ENCODE data around the gene CLMN.
"Not testable (repeated sequence)": the region's sequence is repeated elsewhere in the genome, so short reads cannot be mapped to it uniquely, and the experiment has no call there.

CLMN gene

GRCh38 chr14:95222870-95223398 is 96.8 kb downstream of the CLMN start:
- peak in 4 of 51 donors; percentile 6 to 30 (median 16) for DNase-seq

- no peak for DNase-seq
Observed at GRCh38 chr14:95222151-95222631, 97.5 kb downstream of the CLMN start.

- DNase-seq: no peak
Observed at GRCh38 chr14:95221531-95221930, 98.2 kb downstream of the CLMN start.

GRCh38 chr14:95220663-95221231 is 99.0 kb downstream of the CLMN start:
- no peak for DNase-seq

GRCh38 chr14:95218472-95219193 is 101.1 kb downstream of the CLMN start:
- no peak for DNase-seq

- DNase-seq: no peak
Observed at GRCh38 chr14:95218006-95218405, 101.7 kb downstream of the CLMN start.

- no peak for DNase-seq
Observed at GRCh38 chr14:95217391-95217900, 102.3 kb downstream of the CLMN start.

- DNase-seq: no peak
Observed at GRCh38 chr14:95216008-95216407, 103.7 kb downstream of the CLMN start.

GRCh38 chr14:95215094-95215725 is 104.5 kb downstream of the CLMN start:
- no peak for DNase-seq

- no peak for DNase-seq
Observed at GRCh38 chr14:95213774-95214173, 105.9 kb downstream of the CLMN start.

- DNase-seq: no peak
Observed at GRCh38 chr14:95211721-95212504, 107.8 kb downstream of the CLMN start.

GRCh38 chr14:95210699-95211098 is 109.0 kb downstream of the CLMN start:
- no peak for DNase-seq

- no peak for DNase-seq
Observed at GRCh38 chr14:95208598-95208997, 111.1 kb downstream of the CLMN start.

GRCh38 chr14:95207475-95208233 is 112.1 kb downstream of the CLMN start:
- DNase-seq: no peak

- DNase-seq: no peak
Observed at GRCh38 chr14:95206534-95206933, 113.2 kb downstream of the CLMN start.

- no peak for DNase-seq
Observed at GRCh38 chr14:95204705-95205104, 115.0 kb downstream of the CLMN start.

- not testable (repeated sequence) for DNase-seq
Observed at GRCh38 chr14:95201745-95202144, 118.0 kb downstream of the CLMN start.

GRCh38 chr14:95200404-95200803 is 119.3 kb downstream of the CLMN start:
- no peak for DNase-seq

GRCh38 chr14:95199298-95199983 is 120.3 kb downstream of the CLMN start:
- DNase-seq: no peak

- DNase-seq: no peak
Observed at GRCh38 chr14:95198320-95198719, 121.4 kb downstream of the CLMN start.
